Esophagus squamous epithelium (tissue), 5 donors: ENCODE data around the gene EHMT1. TPM values are rescaled to one million over a fixed set of nuclear protein-coding genes. Genes with fewer than 3 reads are reported as not detected.

Experiments
- DNase-seq: peaks from one replicate; lab custom pipeline; 2025; lab: John Stamatoyannopoulos, UW
- H3K27ac ChIP-seq, 4 donors: fragments of 200-600 bp; sonication (generic); one replicate each; pipeline ENCODE4 v1.5.1; 2016 to 2019; ENCODE audit warnings: mild to moderate bottlenecking in 1 of 4
- H3K27me3 ChIP-seq, 4 donors: fragments of 200-600 bp; sonication (generic); 1 replicate in 3 of 4; 2 replicates in 1 of 4; pipeline versions ENCODE4 v1.5.1 to v1.6.0; 2017 to 2021; ENCODE audit warnings: antibody characterized with exemption in 1 of 4
- H3K36me3 ChIP-seq, 3 donors: fragments of 200-600 bp; sonication (generic); one replicate each; pipeline ENCODE4 v1.5.1; 2016 to 2019
- H3K4me1 ChIP-seq, 3 donors: fragments of 200-600 bp; sonication (generic); one replicate each; pipeline ENCODE4 v1.5.1; 2017 to 2019
- H3K4me3 ChIP-seq, 4 donors: fragments of 200-600 bp; sonication (generic); 1 replicate in 3 of 4; 2 replicates in 1 of 4; pipeline ENCODE4 v1.5.1; 2016 to 2019; ENCODE audit warnings: mild to moderate bottlenecking in 2 of 4, moderate library complexity in 1 of 4
- H3K9me3 ChIP-seq, 3 donors: fragments of 200-600 bp; sonication (generic); one replicate each; pipeline ENCODE4 v1.5.1; 2016 to 2019
- CTCF ChIP-seq, 6 experiments: fragments of 450-650 bp in 4 of 6; fragments of 200-600 bp in 2 of 6; sonication (generic) in 2 of 6; IDR thresholded peaks; one replicate each; pipeline ENCODE4 v1.5.1; 2016 to 2019; ENCODE audit warnings: antibody characterized with exemption in 6 of 6, mild to moderate bottlenecking in 4 of 6, moderate library complexity in 4 of 6
- POLR2A ChIP-seq, 4 donors: fragments of 450-650 bp; IDR thresholded peaks; one replicate each; pipeline ENCODE4 v1.6.1; 2017; ENCODE audit warnings: antibody characterized with exemption in 4 of 4, mild to moderate bottlenecking in 4 of 4, moderate library complexity in 3 of 4
- WGBS, 2 donors: methylation state at CpG; one replicate each; pipeline ENCODE4 v1.1.5; 2018; 5-methylcytosine and 5-hydroxymethylcytosine counted together
- intact Hi-C: fragments of 100-400 bp; cut with DNase I; formaldehyde crosslinking; loops from one replicate; pipeline ENCODE4 v1.15.0; 2022
- total RNA-seq, 4 donors: library from RNA; depleted of rRNA; stranded (reverse); fragments of >200 nt; gene quantifications; one replicate each; pipeline ENCODE4 v1.1.0, GENCODE V29; 2016
- donor health status: DM: yes; HTN: yes; CAD: no.

Gene EHMT1
- total RNA-seq, 4 donors from 2014 or later = 42.8 to 87.0 (median 65.0) TPM

- no peak for DNase-seq
- WGBS, 2 donors = 44 to 57% methylated on average over 9 of the region's 9 CpGs
- TF ChIP-seq CTCF (IDR thresholded peaks at IDR 0.05) (no peak), POLR2A (IDR thresholded peaks at IDR 0.05) (no peak)
- Histone ChIP-seq H3K4me1 (peaks cover 20 to 47% (median 28%) of the 10 kb centered on the region in 3 donors), H3K27ac (no peak overlapping the region), H3K9me3 (no peaks in the 10 kb centered on the region), H3K36me3 (peaks cover 13 to 64% (median 19%) of the 10 kb centered on the region in 3 donors), H3K27me3 (no peaks in the 10 kb centered on the region), H3K4me3 (no peak overlapping the region)
- intact Hi-C loops = no loop called here
Observed at GRCh38 chr9:137575364-137575715, 43.5 kb upstream of the EHMT1 start.

GRCh38 chr9:137575716-137576411 lies 42.9 kb upstream of the EHMT1 start:
- peaks cover 13 to 62% (median 14%) of the 10 kb centered on the region in 3 donors for H3K36me3 ChIP-seq
- DNase-seq = no peak
- H3K4me1 ChIP-seq = peaks cover 20 to 48% (median 28%) of the 10 kb centered on the region in 3 donors
- intact Hi-C loops = no loop called here
- H3K9me3 ChIP-seq = no peaks in the 10 kb centered on the region
- H3K4me3 ChIP-seq = no peak overlapping the region
- WGBS, 2 donors = 66 to 77% methylated on average over 9 to 12 of the region's 12 CpGs
- H3K27ac ChIP-seq = no peak overlapping the region
- no peaks in the 10 kb centered on the region for H3K27me3 ChIP-seq
- TF ChIP-seq CTCF (IDR thresholded peaks at IDR 0.05) (no peak), POLR2A (IDR thresholded peaks at IDR 0.05) (no peak)

- Histone ChIP-seq H3K36me3 (peaks cover 15 to 62% (median 15%) of the 10 kb centered on the region in 3 donors), H3K9me3 (no peaks in the 10 kb centered on the region), H3K27ac (peak within 1 kb of the TSS; percentile 66 to 88 (median 85)), H3K4me1 (peaks cover 20 to 48% (median 28%) of the 10 kb centered on the region in 3 donors), H3K4me3 (peak within 1 kb of the TSS; percentile 67 to 91 (median 74)), H3K27me3 (no peaks in the 10 kb centered on the region)
- TF ChIP-seq CTCF (IDR thresholded peaks at IDR 0.05) = peak; percentile 90 to 98 (median 95)
- peak in 3 of 4 donors; percentile 55 to 70 (median 69) for TF ChIP-seq POLR2A (IDR thresholded peaks at IDR 0.05)
- intact Hi-C loops = no loop called here
- 3% methylated on average over 21 of the region's 82 CpGs; no CpG with 5 or more reads in 1 of the 2 donors for WGBS, 2 donors
- DNase-seq = peak; percentile 60
Observed at GRCh38 chr9:137578518-137579258, 40.1 kb upstream of the EHMT1 start, which contains the start of gene DPH7. Gene DPH7 (minus strand): TSS chr9:137578925. CDS start chr9:137578777, 148 bp downstream.

- DNase-seq = no peak
- H3K4me1 ChIP-seq = peaks cover 20 to 48% (median 28%) of the 10 kb centered on the region in 3 donors
- WGBS, 2 donors = 50 to 60% methylated on average over 2 to 7 of the region's 19 CpGs
- intact Hi-C loops = no loop called here
- H3K27me3 ChIP-seq = no peaks in the 10 kb centered on the region
- TF ChIP-seq CTCF (IDR thresholded peaks at IDR 0.05) = no peak
- peak overlapping the region; percentile 67 to 91 (median 74) for H3K4me3 ChIP-seq
- peaks cover 9 to 62% (median 11%) of the 10 kb centered on the region in 3 donors for H3K36me3 ChIP-seq
- H3K9me3 ChIP-seq = no peaks in the 10 kb centered on the region
- H3K27ac ChIP-seq = peak overlapping the region; percentile 66 to 88 (median 85)
Observed at GRCh38 chr9:137579259-137579604, 39.6 kb upstream of the EHMT1 start.
